ENCODE results near the gene GPR55. TPM values are rescaled to one million over a fixed set of nuclear protein-coding genes. Genes with fewer than 3 reads are reported as not detected.

GPR55 gene
- total and polyA plus RNA-seq, 2 of the 8 experiments (the other 6 are each of a cell fraction or from before 2014, with no cell fraction given) = not detected

DNA sequence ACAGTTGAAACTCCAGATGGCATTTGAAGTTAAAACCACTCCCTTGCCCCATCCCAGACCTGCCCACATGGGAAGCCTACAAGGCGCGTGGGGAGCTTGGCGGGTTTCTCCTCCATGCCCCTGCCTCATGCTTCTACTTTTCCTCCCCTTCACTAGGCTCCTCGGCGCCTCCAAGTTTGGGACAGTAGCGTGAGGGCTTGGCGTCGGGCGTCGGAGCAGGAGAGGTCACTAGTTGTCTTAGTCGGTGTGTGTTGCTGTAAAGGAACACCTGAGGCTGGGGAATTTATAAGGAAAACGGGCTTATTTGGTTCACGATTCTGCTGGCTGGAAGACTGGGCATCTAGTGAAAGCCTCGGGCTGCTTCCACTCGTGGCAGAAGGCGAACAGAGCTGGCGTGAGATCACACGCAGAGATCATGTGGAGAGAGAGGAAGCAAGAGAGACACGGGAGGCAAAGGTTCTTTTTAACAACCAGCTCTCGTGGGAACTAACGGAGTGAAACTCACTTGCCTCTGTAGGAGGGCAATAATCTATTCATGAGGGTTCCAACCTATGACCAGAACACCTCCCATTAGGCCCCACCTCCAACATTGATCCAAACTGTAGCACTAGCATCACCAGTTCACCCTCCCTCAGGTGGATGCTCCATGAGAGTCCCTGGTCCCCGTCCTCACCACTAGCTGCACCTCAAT, 35.0 kb downstream of the GPR55 start (continued):
- no peak for TF ChIP-seq SIX5 (IDR thresholded peaks at IDR 0.05; ENCODE audit: low read depth, low read length)
- TF ChIP-seq MAFK (IDR thresholded peaks at IDR 0.05; ENCODE audit: low read depth, low read length) = no peak
- no peak for TF ChIP-seq NANOG (IDR thresholded peaks at IDR 0.05; ENCODE audit: insufficient read depth, low read depth, low read length, poor library complexity, severe bottlenecking)
- no peak for TF ChIP-seq GTF2F1 (IDR thresholded peaks at IDR 0.05; ENCODE audit: borderline replicate concordance, low read depth, low read length)
- no peak for TF ChIP-seq USF2 (IDR thresholded peaks at IDR 0.05; ENCODE audit: low read length)
- TF ChIP-seq POU5F1 (IDR thresholded peaks at IDR 0.05; ENCODE audit: low read depth, low read length) = no peak
- TF ChIP-seq EP300 (IDR thresholded peaks at IDR 0.05; ENCODE audit: borderline replicate concordance in 1 of 2, low read depth in 2 of 2, low read length in 2 of 2) = no peak
- no peak for TF ChIP-seq TEAD4 (IDR thresholded peaks at IDR 0.05; ENCODE audit: low read depth, low read length)
- no peak for TF ChIP-seq CTBP2 (IDR thresholded peaks at IDR 0.05; ENCODE audit: borderline replicate concordance, insufficient read depth, insufficient read length, low read length)
- no peak for TF ChIP-seq TCF12 (IDR thresholded peaks at IDR 0.05; ENCODE audit: low read depth, low read length)
- no peak for TF ChIP-seq SUZ12 (IDR thresholded peaks at IDR 0.05; ENCODE audit: low read length)
- TF ChIP-seq RAD21 (IDR thresholded peaks at IDR 0.05 in 1 of 2, conservative IDR thresholded peaks at IDR 0.05 in 1 of 2; ENCODE audit: low read depth in 2 of 2, low read length in 2 of 2) = no peak

All from H1 (cell line).